Occipital lobe (tissue), 2 donors: ENCODE data around the gene SND1. TPM values are rescaled to one million over a fixed set of nuclear protein-coding genes. Genes with fewer than 3 reads are reported as not detected.
A peak's percentile ranks its signal among the peaks of the same experiment; 100 is the strongest.

Experiments used
- DNase-seq: peaks from one replicate; lab custom pipeline; 2025; lab: John Stamatoyannopoulos, UW
- total RNA-seq: library from RNA; depleted of rRNA; stranded (reverse); fragments of >200 nt; gene quantifications from one replicate; pipeline ENCODE4 v1.2.3, GENCODE V29; 2014

The SND1 gene
- total RNA-seq, 1 donor from 2014 or later, result 65.8 TPM

- DNase-seq, result no peak
These were observed 30.1 kb downstream of the SND1 start for GRCh38 chr7:127682140-127682539.

GRCh38 chr7:127683776-127684681 is 32.0 kb downstream of the SND1 start:
- no peak for DNase-seq

- DNase-seq, result no peak
These were observed 37.3 kb downstream of the SND1 start for GRCh38 chr7:127689194-127689772.

- no peak for DNase-seq
These were observed 38.3 kb downstream of the SND1 start for GRCh38 chr7:127690337-127690736.

- no peak for DNase-seq
These were observed 38.8 kb downstream of the SND1 start for GRCh38 chr7:127690806-127691205.

GRCh38 chr7:127692200-127692599 is 40.2 kb downstream of the SND1 start:
- no peak for DNase-seq

- no peak for DNase-seq
These were observed 47.9 kb downstream of the SND1 start for GRCh38 chr7:127699853-127700252.

GRCh38 chr7:127702052-127702652 is 50.2 kb downstream of the SND1 start:
- no peak for DNase-seq

- DNase-seq, result peak; percentile 10
These were observed 50.9 kb downstream of the SND1 start for GRCh38 chr7:127702938-127703337.

GRCh38 chr7:127704211-127704610 is 52.2 kb downstream of the SND1 start:
- DNase-seq, result no peak

- DNase-seq, result no peak
These were observed 53.5 kb downstream of the SND1 start for GRCh38 chr7:127705461-127705959.

GRCh38 chr7:127706766-127707165 is 54.8 kb downstream of the SND1 start:
- DNase-seq, result no peak

- no peak for DNase-seq
These were observed 56.2 kb downstream of the SND1 start for GRCh38 chr7:127708201-127708600.

- DNase-seq, result peak; percentile 52
These were observed 56.8 kb downstream of the SND1 start for GRCh38 chr7:127708788-127709187.

- no peak for DNase-seq
These were observed 58.6 kb downstream of the SND1 start for GRCh38 chr7:127710635-127711034.

- no peak for DNase-seq
These were observed 59.9 kb downstream of the SND1 start for GRCh38 chr7:127711872-127712271.

GRCh38 chr7:127713006-127713405 is 61.0 kb downstream of the SND1 start:
- no peak for DNase-seq

GRCh38 chr7:127713758-127714157 is 61.8 kb downstream of the SND1 start:
- peak; percentile 12 for DNase-seq

- no peak for DNase-seq
These were observed 63.3 kb downstream of the SND1 start for GRCh38 chr7:127715272-127715671.

- DNase-seq, result no peak
These were observed 63.9 kb downstream of the SND1 start for GRCh38 chr7:127715901-127716300.

- DNase-seq, result no peak
These were observed 65.7 kb downstream of the SND1 start for GRCh38 chr7:127717502-127718339.

- peak; percentile 23 for DNase-seq
These were observed 66.3 kb downstream of the SND1 start for GRCh38 chr7:127718340-127718679.
